Measurements from ENCODE around the gene KCTD17. TPM values are rescaled to one million over a fixed set of nuclear protein-coding genes. Genes with fewer than 3 reads are reported as not detected.

Gene KCTD17
- 10 to 100 TPM in 3 of 4 donors, 1 to 10 TPM in 1; 7.4 to 24.7 (median 20.2) TPM for total RNA-seq

DNA sequence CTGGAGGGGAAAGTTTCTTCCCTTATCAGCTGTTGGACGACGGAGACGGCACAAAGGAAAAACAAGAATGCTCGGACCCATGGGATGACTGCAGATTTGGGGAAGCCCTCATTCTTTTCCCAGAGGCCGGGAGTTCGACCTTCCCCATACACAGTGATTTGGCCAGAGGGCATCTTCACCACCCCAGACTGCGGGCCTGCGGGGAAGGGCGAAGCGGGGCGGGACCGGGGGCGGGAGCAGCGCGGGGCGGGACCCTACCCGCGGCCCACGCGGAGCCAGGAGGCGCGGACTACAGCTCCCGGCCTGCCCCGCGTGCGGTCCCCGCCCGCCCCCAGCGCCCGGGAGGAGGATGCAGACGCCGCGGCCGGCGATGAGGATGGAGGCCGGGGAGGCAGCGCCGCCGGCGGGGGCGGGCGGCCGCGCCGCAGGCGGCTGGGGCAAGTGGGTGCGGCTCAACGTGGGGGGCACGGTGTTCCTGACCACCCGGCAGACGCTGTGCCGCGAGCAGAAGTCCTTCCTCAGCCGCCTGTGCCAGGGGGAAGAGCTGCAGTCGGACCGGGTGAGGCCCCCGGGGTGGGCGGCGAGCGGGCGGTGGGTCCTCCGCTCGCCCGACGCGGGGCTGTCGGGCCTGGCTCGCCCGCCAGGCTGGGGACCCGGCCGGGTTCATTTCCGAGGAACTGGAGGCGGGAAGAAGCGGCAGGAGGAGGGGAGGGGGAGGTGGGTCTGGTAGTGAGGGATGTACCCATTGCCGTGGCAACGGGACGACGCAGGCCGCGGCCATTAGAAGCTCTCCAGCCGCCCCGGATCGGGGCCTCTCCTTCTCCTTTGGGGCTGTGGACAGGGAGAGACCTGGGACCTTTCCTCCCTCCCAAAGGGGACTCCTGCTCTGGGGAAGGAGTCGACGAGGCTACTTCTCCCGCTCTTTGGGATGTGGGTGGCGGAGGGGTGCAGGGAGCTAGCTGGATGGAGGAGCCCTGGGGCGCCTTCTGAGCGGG is at the start of gene KCTD17:
Gene KCTD17, plus strand, starts transcription at position 352 of the 995 bp plus-strand sequence. Its CDS starts 19 bp downstream, at position 371.
- no peaks in the 10 kb centered on the region for H3K9me3 ChIP-seq
- peak; percentile 26 to 30 for DNase-seq (ENCODE audit: low spot score in 2 of 2)
- H3K27ac ChIP-seq = peak within 1 kb of the TSS in 2 of 4 donors; percentile 52 to 54
- WGBS, 2 donors = 2 to 5% methylated on average over 28 to 64 of the region's 89 CpGs
- no peaks in the 10 kb centered on the region for H3K27me3 ChIP-seq
- TF ChIP-seq POLR2A (IDR thresholded peaks at IDR 0.05) (peak in 1 of 2 donors; percentile 22), CTCF (IDR thresholded peaks at IDR 0.05) (no peak), EP300 (IDR thresholded peaks at IDR 0.05) (no peak)
- peaks cover 0 to 38% (median 0%) of the 10 kb centered on the region in 3 donors for H3K36me3 ChIP-seq
- H3K4me3 ChIP-seq = peak within 1 kb of the TSS; percentile 61 to 87 (median 66)
- peaks cover 0 to 28% (median 9%) of the 10 kb centered on the region in 4 donors for H3K4me1 ChIP-seq

DNA sequence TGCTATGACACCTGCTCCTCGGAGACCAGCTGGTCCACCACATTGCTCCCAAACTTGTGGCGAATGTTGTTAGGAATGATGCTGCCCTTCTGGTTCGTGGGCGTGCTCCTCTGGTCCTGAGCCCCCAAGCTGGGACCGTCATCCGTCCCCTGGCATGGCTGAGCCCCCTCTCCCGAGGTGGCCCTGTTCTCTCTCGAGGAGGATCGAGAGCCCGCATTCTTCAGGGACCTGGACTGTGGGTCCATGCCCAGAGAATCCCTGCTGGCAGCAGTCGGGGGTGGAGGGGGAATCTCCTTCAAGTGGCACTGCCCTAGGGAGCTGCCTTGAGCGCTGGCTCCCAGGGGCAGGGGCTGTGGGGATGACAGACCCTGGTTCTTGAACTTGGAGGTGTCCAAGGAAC is 49.7 kb upstream of the KCTD17 start:
- no peak overlapping the region for H3K27ac ChIP-seq
- no peaks in the 10 kb centered on the region for H3K36me3 ChIP-seq
- H3K27me3 ChIP-seq = no peaks in the 10 kb centered on the region
- TF ChIP-seq CTCF (IDR thresholded peaks at IDR 0.05) (no peak), EP300 (IDR thresholded peaks at IDR 0.05) (no peak), POLR2A (IDR thresholded peaks at IDR 0.05) (no peak)
- H3K9me3 ChIP-seq = no peaks in the 10 kb centered on the region
- no peak overlapping the region for H3K4me3 ChIP-seq
- no peaks in the 10 kb centered on the region for H3K4me1 ChIP-seq
- DNase-seq (ENCODE audit: low spot score in 2 of 2) = no peak
- WGBS, 2 donors = 88 to 92% methylated on average over 12 of the region's 12 CpGs

GRCh38 chr22:37002633-37003032 is 48.9 kb upstream of the KCTD17 start:
- Histone ChIP-seq H3K9me3 (no peaks in the 10 kb centered on the region), H3K27ac (no peak overlapping the region), H3K27me3 (no peaks in the 10 kb centered on the region), H3K4me3 (no peak overlapping the region), H3K36me3 (no peaks in the 10 kb centered on the region), H3K4me1 (no peaks in the 10 kb centered on the region)
- no peak for DNase-seq (ENCODE audit: low spot score in 2 of 2)
- WGBS, 2 donors = 66 to 67% methylated on average over 7 of the region's 7 CpGs
- TF ChIP-seq EP300 (IDR thresholded peaks at IDR 0.05) (no peak), CTCF (IDR thresholded peaks at IDR 0.05) (no peak), POLR2A (IDR thresholded peaks at IDR 0.05) (no peak)

DNA sequence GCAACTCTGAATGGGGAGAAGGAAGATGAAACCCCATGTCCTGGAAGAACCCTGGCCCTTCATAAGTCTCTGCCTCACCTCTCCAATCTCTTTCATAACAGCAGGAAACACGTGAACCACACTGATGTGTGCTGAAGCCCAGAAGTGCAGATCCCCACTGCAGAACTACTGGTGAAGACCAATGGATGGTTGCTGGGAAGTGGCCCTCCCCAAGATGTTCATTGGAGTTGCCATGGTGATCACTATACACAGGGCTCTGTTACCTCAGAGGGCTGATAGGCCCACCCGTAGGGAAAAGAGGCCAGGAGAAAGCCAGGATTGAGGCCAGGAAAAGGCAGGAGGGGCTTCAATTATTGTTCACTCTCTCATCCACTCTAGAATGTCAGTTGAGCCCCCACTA is 43.9 kb upstream of the KCTD17 start:
- no peak for TF ChIP-seq CTCF (IDR thresholded peaks at IDR 0.05)
- no peak for TF ChIP-seq POLR2A (IDR thresholded peaks at IDR 0.05)
- no peak for TF ChIP-seq EP300 (IDR thresholded peaks at IDR 0.05)
- no peaks in the 10 kb centered on the region for H3K27me3 ChIP-seq
- H3K36me3 ChIP-seq = peaks cover 0 to 9% (median 0%) of the 10 kb centered on the region in 3 donors
- no peaks in the 10 kb centered on the region for H3K9me3 ChIP-seq
- DNase-seq (ENCODE audit: low spot score in 2 of 2) = no peak
- no peak overlapping the region for H3K4me3 ChIP-seq
- H3K27ac ChIP-seq = no peak overlapping the region
- H3K4me1 ChIP-seq = peaks cover 0 to 12% (median 5%) of the 10 kb centered on the region in 4 donors
- 22 to 43% methylated on average over 2 of the region's 2 CpGs for WGBS, 2 donors

- peaks cover 0 to 18% (median 8%) of the 10 kb centered on the region in 4 donors for H3K4me1 ChIP-seq
- no peaks in the 10 kb centered on the region for H3K27me3 ChIP-seq
- H3K27ac ChIP-seq = no peak overlapping the region
- WGBS, 2 donors = 71 to 78% methylated on average over 2 of the region's 2 CpGs
- no peak for DNase-seq (ENCODE audit: low spot score in 2 of 2)
- H3K4me3 ChIP-seq = no peak overlapping the region
- no peaks in the 10 kb centered on the region for H3K9me3 ChIP-seq
- TF ChIP-seq EP300 (IDR thresholded peaks at IDR 0.05) = no peak
- TF ChIP-seq POLR2A (IDR thresholded peaks at IDR 0.05) = no peak
- H3K36me3 ChIP-seq = peaks cover 0 to 9% (median 0%) of the 10 kb centered on the region in 3 donors
Measured at GRCh38 chr22:37008365-37008764, 43.2 kb upstream of the KCTD17 start.

Measured in tibial nerve (tissue), 4 donors.